Activated naive CD8-positive, alpha-beta T cell treated with anti-CD3 and anti-CD28 coated beads, Interleukin-2, amount 50 U/mL, for 24 hours (primary cell): Measurements from ENCODE around the gene GATAD2B.
"Not testable (repeated sequence)": the region's sequence is repeated elsewhere in the genome, so short reads cannot be mapped to it uniquely, and the experiment has no call there.

Source experiments
- ATAC-seq: fragments of 150-1000 bp; cut with Tn5 transposase; one replicate; pipeline ENCODE4 v1.10.0; 2021
- DNase-seq: peaks from one replicate; pipeline ENCODE4 v3.0.0; 2021
- H3K27ac Mint-ChIP-seq: one replicate; pipeline ENCODE4 v1.8.0; 2021; ENCODE audit warnings: mild to moderate bottlenecking, mixed read lengths
- H3K27me3 Mint-ChIP-seq: one replicate; pipeline ENCODE4 v1.8.0; 2021; ENCODE audit warnings: mixed read lengths
- H3K36me3 Mint-ChIP-seq: one replicate; pipeline ENCODE4 v1.8.0; 2021; ENCODE audit warnings: low read depth, mixed read lengths
- H3K4me1 Mint-ChIP-seq: one replicate; pipeline ENCODE4 v1.8.0; 2021; ENCODE audit warnings: mixed read lengths
- H3K4me3 Mint-ChIP-seq: one replicate; pipeline ENCODE4 v1.8.0; 2021; ENCODE audit warnings: mild to moderate bottlenecking, moderate library complexity, mixed read lengths
- H3K9me3 Mint-ChIP-seq: one replicate; pipeline ENCODE4 v1.8.0; 2021; ENCODE audit warnings: mixed read lengths

Gene GATAD2B

DNA sequence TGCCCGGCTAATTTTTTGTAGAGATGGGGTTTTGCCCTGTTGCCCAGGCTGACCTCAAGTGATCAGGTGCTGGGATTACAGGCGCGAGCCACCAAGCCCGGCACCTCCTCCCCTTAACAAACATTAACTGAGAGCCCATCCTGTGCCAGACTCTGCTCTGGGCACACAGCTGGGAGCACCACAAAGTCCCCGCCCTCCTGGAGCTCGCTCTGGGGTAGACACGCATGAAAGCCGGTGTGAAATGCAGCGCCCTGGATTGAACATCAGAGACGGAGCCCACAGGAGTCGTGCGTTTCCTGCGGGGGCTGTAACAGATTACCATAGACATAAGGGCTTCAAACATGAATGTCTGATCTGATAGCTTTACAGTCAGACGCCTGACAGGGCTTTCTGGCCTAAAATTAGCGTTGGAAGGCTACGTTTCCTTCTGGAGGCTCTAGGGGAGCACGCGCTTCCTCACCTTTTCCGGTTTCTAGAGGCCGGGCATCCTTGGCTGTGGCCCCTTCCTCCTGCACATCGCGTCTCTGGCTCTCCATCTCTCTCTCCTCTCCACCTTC is 133.2 kb downstream of the GATAD2B start:
- H3K9me3 Mint-ChIP-seq: no peaks in the 10 kb centered on the region
- DNase-seq (no peak), ATAC-seq (no peak)
- no peaks in the 10 kb centered on the region for H3K36me3 Mint-ChIP-seq
- peaks cover 3% of the 10 kb centered on the region for H3K27me3 Mint-ChIP-seq
- peak overlapping the region; percentile 81 for H3K27ac Mint-ChIP-seq
- H3K4me1 Mint-ChIP-seq: peaks cover 41% of the 10 kb centered on the region
- peak overlapping the region; percentile 61 for H3K4me3 Mint-ChIP-seq

DNA sequence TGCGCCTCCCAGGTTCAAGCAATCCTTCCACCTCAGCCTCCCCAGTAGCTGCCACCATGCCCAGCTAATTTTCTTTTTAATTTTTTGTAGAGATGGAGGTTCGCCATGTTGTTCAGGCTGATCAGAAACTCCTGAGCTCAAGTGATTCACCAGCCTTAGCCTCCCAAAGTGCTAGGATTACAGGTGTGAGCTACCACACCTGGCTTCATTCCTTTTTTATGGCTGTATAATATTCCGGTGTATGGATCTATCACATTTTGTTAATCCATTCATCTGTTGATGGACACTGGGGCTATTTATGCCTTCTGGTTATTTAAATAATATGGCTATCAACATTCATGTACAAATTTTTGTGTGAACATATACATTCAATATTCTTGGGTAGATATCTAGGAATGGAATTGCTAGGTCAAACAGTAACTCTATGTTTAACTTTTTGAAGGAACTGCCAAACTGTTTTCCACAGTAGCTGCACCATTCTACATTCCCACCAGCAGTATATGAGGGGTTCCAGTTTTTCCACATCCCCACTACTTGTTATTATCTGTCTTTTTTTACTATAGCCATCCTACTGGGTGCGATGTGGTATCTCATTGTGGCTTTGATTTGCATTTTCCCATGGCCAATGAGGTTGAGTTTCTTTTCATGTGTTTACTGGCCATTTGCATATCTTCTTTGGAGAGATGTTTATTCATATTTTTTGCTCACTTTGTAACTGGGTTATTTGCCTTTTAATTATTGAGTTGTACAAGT is 136.6 kb downstream of the GATAD2B start:
- Mint-ChIP-seq H3K27ac (no peak overlapping the region), H3K36me3 (no peaks in the 10 kb centered on the region), H3K9me3 (no peaks in the 10 kb centered on the region), H3K4me1 (peaks cover 38% of the 10 kb centered on the region), H3K4me3 (no peak overlapping the region), H3K27me3 (peaks cover 3% of the 10 kb centered on the region)
- DNase-seq (no peak), ATAC-seq (no peak)

DNA sequence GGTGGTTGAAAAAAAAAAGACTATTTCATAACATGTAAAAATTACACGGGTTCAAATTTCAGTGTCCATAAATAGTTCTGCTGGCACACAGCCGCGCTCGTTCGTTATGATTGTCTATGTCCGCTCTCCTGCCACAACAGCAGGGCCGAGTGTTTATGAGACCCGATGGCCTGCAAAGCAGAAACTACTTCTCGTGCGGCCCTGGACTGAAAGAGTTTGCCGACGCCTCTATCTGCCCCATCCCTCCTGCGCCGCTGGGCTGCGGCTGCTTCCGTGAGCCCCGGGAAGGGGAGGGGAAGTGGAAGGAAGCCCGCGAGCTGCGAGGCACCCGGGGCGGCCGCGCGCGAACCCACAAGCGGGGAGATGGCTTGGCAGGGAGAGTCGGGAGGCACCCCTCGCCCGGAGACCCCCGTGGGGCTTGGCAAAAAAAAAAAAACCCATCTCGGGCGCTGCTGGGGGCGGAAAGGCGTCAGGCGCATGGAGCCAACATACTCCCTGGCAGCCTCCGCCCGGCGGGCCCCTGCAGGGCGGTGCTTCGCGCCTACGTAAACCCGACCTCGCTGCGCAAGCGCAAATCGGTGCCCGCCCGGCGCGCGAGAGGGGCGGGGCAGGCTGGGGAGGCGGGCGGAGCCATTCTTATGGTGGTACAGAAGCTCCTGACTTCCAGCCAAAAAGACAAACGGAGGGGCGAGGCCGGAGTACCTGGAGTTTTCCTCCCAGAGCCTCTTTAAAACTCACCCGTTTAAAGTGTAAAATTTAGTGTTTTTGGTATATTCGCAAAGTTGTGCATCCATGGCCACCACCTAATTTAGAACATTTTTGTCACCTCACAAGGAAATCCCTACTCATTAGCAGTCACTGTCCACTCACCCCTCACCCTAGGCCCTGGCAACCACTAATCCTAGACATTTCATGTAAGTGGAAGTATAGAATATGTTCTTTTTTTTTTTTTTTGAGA is 139.3 kb downstream of the GATAD2B start:
- Mint-ChIP-seq H3K36me3 (no peaks in the 10 kb centered on the region), H3K27ac (peak overlapping the region; percentile 92), H3K9me3 (no peaks in the 10 kb centered on the region), H3K27me3 (peaks cover 3% of the 10 kb centered on the region), H3K4me1 (peaks cover 14% of the 10 kb centered on the region), H3K4me3 (peak overlapping the region; percentile 89)
- ATAC-seq (peak; percentile 96), DNase-seq (peak; percentile 96)

DNA sequence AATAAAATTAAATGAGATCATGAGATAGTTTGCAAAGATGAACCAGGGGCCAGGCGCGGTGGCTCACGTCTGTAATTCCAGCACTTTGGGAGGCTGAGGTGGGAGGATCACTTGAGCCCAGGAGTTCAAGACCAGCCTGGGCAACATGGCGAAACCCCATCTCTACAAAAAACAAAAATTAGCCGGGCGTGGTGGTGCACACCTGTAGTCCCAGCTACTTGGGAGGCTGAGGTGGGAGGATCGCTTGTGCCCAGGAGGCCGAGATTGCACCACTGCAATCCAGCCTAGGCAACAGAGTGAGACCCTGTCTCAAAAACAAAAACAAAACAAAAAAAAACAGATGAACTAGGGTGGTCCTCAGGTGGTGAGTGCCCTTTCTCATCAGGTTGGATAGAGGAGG is 140.1 kb downstream of the GATAD2B start:
- DNase-seq, ATAC-seq, H3K9me3 Mint-ChIP-seq, H3K27me3 Mint-ChIP-seq, H3K36me3 Mint-ChIP-seq: not testable (repeated sequence)
- Mint-ChIP-seq H3K4me3 (peak overlapping the region; percentile 89), H3K27ac (peak overlapping the region; percentile 92), H3K4me1 (peaks cover 11% of the 10 kb centered on the region)

DNA sequence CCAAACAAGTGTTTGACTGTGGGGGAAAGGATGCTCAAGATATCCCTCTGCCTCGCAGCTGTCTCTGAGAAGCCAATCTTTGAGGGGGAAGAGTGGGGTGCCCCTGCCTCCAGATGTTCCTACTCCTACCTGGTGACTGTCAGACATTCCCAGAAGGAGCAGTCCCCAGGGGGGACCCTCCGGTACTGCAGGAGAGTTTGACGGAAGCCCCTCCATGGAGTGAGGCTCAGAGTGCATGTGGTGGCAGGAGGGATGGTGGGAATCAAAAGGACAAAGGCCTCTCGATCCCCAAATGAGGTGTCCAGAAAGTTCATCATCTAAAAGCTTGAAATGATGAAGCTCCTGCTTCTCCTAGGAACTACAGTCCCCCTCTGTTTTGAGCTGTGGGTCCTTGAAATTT is 142.2 kb downstream of the GATAD2B start:
- DNase-seq: no peak
- Mint-ChIP-seq H3K4me3 (no peak overlapping the region), H3K36me3 (no peaks in the 10 kb centered on the region), H3K27me3 (no peaks in the 10 kb centered on the region), H3K4me1 (peaks cover 21% of the 10 kb centered on the region), H3K9me3 (no peaks in the 10 kb centered on the region), H3K27ac (no peak overlapping the region)
- no peak for ATAC-seq

DNA sequence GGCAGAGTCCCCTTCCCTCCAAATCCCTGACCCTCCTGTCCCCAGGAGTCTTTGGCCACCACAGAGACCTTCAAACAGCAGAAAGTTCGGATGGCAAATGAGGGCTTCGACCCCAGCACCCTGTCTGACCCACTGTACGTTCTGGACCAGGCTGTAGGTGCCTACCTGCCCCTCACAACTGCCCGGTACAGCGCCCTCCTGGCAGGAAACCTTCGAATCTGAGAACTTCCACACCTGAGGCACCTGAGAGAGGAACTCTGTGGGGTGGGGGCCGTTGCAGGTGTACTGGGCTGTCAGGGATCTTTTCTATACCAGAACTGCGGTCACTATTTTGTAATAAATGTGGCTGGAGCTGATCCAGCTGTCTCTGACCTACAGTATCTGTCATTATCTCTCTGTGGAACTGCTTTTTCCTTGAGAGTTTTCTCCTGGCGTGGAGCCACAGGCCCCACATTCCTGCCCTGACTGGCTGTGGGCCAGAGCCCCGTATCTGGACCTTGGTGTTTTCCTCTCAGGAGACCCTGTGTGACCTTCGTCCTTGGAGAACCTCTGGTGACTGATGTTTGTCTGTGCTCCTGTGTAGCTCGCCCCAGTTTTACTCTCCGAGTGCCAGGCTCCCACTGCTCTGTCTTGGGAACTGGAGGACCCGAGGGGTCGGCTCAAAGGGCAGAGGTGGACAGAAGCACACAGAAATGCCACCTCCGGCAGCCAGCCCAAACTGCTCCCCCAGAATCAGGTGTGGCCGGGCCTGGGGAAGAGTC is 142.8 kb downstream of the GATAD2B start:
- H3K27me3 Mint-ChIP-seq: no peaks in the 10 kb centered on the region
- DNase-seq: no peak
- no peak for ATAC-seq
- peaks cover 21% of the 10 kb centered on the region for H3K4me1 Mint-ChIP-seq
- H3K4me3 Mint-ChIP-seq: no peak overlapping the region
- H3K9me3 Mint-ChIP-seq: no peaks in the 10 kb centered on the region
- H3K27ac Mint-ChIP-seq: no peak overlapping the region
- H3K36me3 Mint-ChIP-seq: no peaks in the 10 kb centered on the region

DNA sequence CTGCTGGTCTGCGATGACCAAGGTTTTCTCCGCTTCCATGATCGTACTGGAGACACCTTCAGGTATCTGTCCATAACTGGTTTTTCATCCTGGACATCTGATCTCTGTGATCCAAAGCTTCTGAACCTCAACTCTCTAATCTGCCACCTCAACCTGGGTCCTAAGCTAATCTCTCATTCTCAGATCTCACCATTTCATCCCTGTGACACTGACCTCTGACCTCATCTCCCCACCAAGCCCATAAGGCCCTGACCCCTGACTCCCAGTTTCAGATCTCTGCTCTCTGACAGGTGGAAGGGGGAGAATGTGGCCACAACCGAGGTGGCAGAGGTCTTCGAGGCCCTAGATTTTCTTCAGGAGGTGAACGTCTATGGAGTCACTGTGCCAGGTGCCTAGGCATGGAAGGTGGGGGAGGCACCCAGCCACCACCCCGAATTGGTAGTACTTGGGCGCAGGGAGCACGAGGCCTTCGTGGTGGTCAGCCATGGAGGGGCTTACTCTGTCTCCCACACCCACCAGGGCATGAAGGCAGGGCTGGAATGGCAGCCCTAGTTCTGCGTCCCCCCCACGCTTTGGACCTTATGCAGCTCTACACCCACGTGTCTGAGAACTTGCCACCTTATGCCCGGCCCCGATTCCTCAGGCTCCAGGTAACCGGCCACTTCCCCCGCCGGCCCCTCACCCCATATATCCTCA is 143.8 kb downstream of the GATAD2B start:
- H3K27ac Mint-ChIP-seq: no peak overlapping the region
- ATAC-seq: no peak
- no peaks in the 10 kb centered on the region for H3K36me3 Mint-ChIP-seq
- DNase-seq: no peak
- no peaks in the 10 kb centered on the region for H3K9me3 Mint-ChIP-seq
- H3K4me1 Mint-ChIP-seq: peaks cover 31% of the 10 kb centered on the region
- no peak overlapping the region for H3K4me3 Mint-ChIP-seq
- H3K27me3 Mint-ChIP-seq: no peaks in the 10 kb centered on the region

DNA sequence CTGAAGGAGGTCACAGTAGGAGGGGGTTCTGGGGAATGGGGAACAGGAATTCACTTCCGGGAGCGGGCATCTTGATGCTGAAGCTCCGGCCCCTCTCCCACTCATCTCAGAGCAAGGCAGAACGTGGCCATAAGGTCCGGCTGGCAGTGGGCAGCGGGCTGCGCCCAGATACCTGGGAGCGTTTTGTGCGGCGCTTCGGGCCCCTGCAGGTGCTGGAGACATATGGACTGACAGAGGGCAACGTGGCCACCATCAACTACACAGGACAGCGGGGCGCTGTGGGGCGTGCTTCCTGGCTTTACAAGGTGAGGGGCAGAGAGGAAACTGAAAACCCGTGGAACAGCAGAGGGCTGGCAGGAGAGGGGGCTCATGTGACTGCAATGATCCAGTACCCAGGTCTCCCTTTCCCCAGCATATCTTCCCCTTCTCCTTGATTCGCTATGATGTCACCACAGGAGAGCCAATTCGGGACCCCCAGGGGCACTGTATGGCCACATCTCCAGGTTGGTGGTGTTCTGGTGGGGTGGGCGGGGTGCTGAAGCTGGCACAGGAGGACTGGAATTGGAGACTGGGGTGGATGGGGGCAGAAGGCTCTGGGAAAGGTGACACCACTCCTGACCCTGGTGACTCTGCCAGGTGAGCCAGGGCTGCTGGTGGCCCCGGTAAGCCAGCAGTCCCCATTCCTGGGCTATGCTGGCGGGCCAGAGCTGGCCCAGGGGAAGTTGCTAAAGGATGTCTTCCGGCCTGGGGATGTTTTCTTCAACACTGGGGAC is 144.5 kb downstream of the GATAD2B start:
- Mint-ChIP-seq H3K36me3 (no peaks in the 10 kb centered on the region), H3K9me3 (no peaks in the 10 kb centered on the region), H3K27ac (no peak overlapping the region), H3K4me3 (no peak overlapping the region), H3K27me3 (no peaks in the 10 kb centered on the region), H3K4me1 (peaks cover 35% of the 10 kb centered on the region)
- ATAC-seq: no peak
- DNase-seq: no peak

DNA sequence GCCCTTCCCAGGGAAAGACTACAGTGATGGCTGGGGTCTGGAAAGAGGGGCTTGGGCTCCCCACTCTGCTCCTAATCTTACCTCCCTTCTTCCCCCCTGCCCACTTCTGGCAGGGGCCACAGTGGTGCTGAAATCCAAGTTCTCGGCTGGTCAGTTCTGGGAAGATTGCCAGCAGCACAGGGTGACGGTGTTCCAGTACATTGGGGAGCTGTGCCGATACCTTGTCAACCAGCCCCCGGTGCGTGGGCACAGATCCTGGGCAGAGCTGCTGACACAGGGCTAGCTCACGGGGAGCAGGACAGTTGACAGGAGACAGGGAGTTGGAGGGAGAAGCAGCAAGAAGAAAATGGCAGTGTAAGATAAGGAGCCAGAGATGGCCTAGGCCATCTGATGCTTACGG is 145.1 kb downstream of the GATAD2B start:
- H3K4me3 Mint-ChIP-seq: no peak overlapping the region
- H3K36me3 Mint-ChIP-seq: no peaks in the 10 kb centered on the region
- H3K9me3 Mint-ChIP-seq: no peaks in the 10 kb centered on the region
- ATAC-seq (no peak), DNase-seq (no peak)
- H3K27ac Mint-ChIP-seq: no peak overlapping the region
- H3K27me3 Mint-ChIP-seq: no peaks in the 10 kb centered on the region
- peaks cover 31% of the 10 kb centered on the region for H3K4me1 Mint-ChIP-seq

DNA sequence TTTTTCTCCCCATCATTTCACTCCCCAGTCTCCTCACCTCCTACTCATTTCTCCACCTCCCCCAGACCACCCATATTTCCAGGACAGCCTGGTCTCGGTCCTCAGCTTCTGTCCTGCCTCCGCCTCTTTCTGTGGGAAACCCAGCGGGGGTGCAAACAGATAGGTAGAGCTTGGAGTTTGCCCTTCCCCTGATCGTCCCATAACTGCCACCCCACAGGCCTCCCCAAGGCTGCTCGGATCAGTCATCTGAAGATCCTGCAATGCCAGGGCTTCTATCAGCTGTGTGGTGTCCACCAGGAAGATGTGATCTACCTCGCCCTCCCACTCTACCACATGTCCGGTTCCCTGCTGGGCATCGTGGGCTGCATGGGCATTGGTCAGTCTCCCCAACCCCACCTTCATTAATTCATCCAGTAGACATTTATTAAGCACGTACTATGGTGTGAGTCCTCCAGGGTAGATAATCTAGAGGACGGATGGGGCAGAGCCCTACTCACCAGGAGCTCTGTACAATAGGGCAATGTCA is 145.9 kb downstream of the GATAD2B start:
- ATAC-seq (no peak), DNase-seq (no peak)
- H3K27ac Mint-ChIP-seq: no peak overlapping the region
- H3K36me3 Mint-ChIP-seq: no peaks in the 10 kb centered on the region
- H3K9me3 Mint-ChIP-seq: no peaks in the 10 kb centered on the region
- peaks cover 31% of the 10 kb centered on the region for H3K4me1 Mint-ChIP-seq
- H3K4me3 Mint-ChIP-seq: peak overlapping the region; percentile 38
- H3K27me3 Mint-ChIP-seq: no peaks in the 10 kb centered on the region

DNA sequence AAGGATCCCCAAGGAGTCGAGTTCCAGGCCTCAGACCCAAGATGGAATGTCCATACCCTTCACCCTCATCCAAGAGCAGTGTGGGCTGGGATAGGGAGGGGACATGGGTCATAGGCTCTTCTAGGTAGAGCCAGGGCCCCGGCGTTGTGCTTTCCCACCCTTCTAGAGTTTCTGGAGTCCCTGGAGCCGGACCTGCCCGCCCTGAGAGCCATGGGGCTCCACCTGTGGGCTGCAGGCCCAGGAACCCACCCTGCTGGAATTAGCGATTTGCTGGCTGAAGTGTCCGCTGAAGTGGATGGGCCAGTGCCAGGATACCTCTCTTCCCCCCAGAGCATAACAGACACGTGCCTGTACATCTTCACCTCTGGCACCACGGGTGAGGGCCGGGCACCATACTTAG is 146.4 kb downstream of the GATAD2B start:
- ATAC-seq: no peak
- peak overlapping the region; percentile 78 for H3K4me3 Mint-ChIP-seq
- no peak overlapping the region for H3K27ac Mint-ChIP-seq
- H3K36me3 Mint-ChIP-seq: peaks cover 1% of the 10 kb centered on the region
- no peaks in the 10 kb centered on the region for H3K9me3 Mint-ChIP-seq
- peaks cover 31% of the 10 kb centered on the region for H3K4me1 Mint-ChIP-seq
- no peaks in the 10 kb centered on the region for H3K27me3 Mint-ChIP-seq
- DNase-seq: no peak

DNA sequence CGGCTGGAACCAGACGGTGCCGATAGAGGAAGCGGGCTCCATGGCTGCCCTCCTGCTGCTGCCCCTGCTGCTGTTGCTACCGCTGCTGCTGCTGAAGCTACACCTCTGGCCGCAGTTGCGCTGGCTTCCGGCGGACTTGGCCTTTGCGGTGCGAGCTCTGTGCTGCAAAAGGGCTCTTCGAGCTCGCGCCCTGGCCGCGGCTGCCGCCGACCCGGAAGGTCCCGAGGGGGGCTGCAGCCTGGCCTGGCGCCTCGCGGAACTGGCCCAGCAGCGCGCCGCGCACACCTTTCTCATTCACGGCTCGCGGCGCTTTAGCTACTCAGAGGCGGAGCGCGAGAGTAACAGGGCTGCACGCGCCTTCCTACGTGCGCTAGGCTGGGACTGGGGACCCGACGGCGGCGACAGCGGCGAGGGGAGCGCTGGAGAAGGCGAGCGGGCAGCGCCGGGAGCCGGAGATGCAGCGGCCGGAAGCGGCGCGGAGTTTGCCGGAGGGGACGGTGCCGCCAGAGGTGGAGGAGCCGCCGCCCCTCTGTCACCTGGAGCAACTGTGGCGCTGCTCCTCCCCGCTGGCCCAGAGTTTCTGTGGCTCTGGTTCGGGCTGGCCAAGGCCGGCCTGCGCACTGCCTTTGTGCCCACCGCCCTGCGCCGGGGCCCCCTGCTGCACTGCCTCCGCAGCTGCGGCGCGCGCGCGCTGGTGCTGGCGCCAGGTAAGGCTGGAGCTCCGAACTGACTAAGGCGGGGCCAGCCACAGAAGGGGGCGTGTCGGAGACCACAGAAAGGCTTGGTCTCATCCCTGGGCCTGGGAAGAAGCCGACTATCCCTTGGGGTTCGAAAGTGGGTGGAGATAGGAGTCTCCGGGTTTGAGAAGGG is 147.1 kb downstream of the GATAD2B start:
- Mint-ChIP-seq H3K27ac (no peak overlapping the region), H3K4me1 (peaks cover 31% of the 10 kb centered on the region), H3K27me3 (no peaks in the 10 kb centered on the region), H3K4me3 (peak overlapping the region; percentile 78), H3K36me3 (peaks cover 4% of the 10 kb centered on the region), H3K9me3 (no peaks in the 10 kb centered on the region)
- peak; percentile 64 for DNase-seq
- ATAC-seq: peak; percentile 66
